GM12878 (cell line): ENCODE data around the gene EPHA8. TPM values are rescaled to one million over a fixed set of nuclear protein-coding genes. Genes with fewer than 3 reads are reported as not detected.

Experiments used
- ATAC-seq: fragments of 200-7000 bp; cut with Tn5 transposase; 3 replicates; pipeline ENCODE4 v1.9.1; 2020; ENCODE audit warnings: mild to moderate bottlenecking, moderate library complexity
- BruUV-seq: library from RNA; stranded (reverse); fragments of 400-500 nt; replicated peaks from 2 replicates; lab custom pipeline; 2021; lab: Mats Ljungman, UMichigan
- CTCF ChIA-PET: fragments of 300-600 bp; sonication (Branson Sonifier 250); formaldehyde crosslinking; extraction: SDS; loops from one replicate; lab custom pipeline; 2021; ENCODE audit warnings: inconsistent platforms; lab: Yijun Ruan, JAX
- POLR2A ChIA-PET: fragments of 350-600 bp; formaldehyde crosslinking; extraction: SDS; loops from one replicate; lab custom pipeline; 2021; ENCODE audit warnings: inconsistent platforms; lab: Charles Lee
- RAD21 ChIA-PET: fragments of 300-600 bp; sonication (Branson Sonifier 250); formaldehyde crosslinking; loops from one replicate; lab custom pipeline; 2023; ENCODE audit warnings: antibody characterized with exemption; ENCODE audit not compliant: unreplicated experiment; lab: Charles Lee
- SMC1A ChIA-PET: fragments of 300-600 bp; sonication (Branson Sonifier 250); formaldehyde crosslinking; loops from one replicate; lab custom pipeline; 2023; ENCODE audit not compliant: unreplicated experiment, uncharacterized antibody; lab: Charles Lee
- DNase-seq: peaks from one replicate; pipeline ENCODE4 v3.0.0-alpha.2; 2011; ENCODE audit warnings: low read depth, low spot score
- FAIRE-seq: peaks from 3 replicates; lab custom pipeline; 2011; peaks lifted over from hg19 to GRCh38; lab: Jason Lieb, UNC
- H2AFZ ChIP-seq: 2 replicates; pipeline ENCODE4 v1.6.0; 2011; ENCODE audit warnings: low read depth, low read length, control low read depth; ENCODE audit not compliant: control insufficient read depth
- H3K27ac ChIP-seq: 2 replicates; pipeline ENCODE4 v1.5.1; 2011; ENCODE audit warnings: control low read depth; ENCODE audit not compliant: control insufficient read depth, insufficient read depth
- H3K27me3 ChIP-seq, 2 experiments: replicated peaks in 1 of 2; 2 replicates each; pipeline versions ENCODE4 v1.6.0 to v1.6.1; 2011; ENCODE audit warnings: low read length in 1 of 2; ENCODE audit not compliant: control insufficient read depth in 2 of 2, insufficient read depth in 2 of 2
- H3K36me3 ChIP-seq, 2 experiments: 2 replicates each; pipeline ENCODE4 v1.5.1; 2011; ENCODE audit warnings: low read length in 1 of 2; ENCODE audit not compliant: control insufficient read depth in 2 of 2, insufficient read depth in 2 of 2
- H3K4me1 ChIP-seq: 2 replicates; pipeline ENCODE4 v1.6.1; 2011; ENCODE audit warnings: mild to moderate bottlenecking, low read length, moderate library complexity, mixed read lengths; ENCODE audit not compliant: control insufficient read depth, insufficient read depth
- H3K4me2 ChIP-seq: 2 replicates; pipeline ENCODE4 v1.6.0; 2011; ENCODE audit warnings: control low read depth; ENCODE audit not compliant: control insufficient read depth, insufficient read depth
- H3K4me3 ChIP-seq: fragments of 200-600 bp; sonication (generic); 2 replicates; pipeline ENCODE4 v1.5.1; 2016
- H3K79me2 ChIP-seq: 2 replicates; pipeline ENCODE4 v1.6.0; 2011; ENCODE audit warnings: low read length; ENCODE audit not compliant: control insufficient read depth, insufficient read depth
- H3K9ac ChIP-seq: 2 replicates; pipeline ENCODE4 v1.8.0; 2011; ENCODE audit warnings: low read length, control low read depth, mixed read lengths; ENCODE audit not compliant: control insufficient read depth, insufficient read depth
- H3K9me3 ChIP-seq: replicated peaks from 3 replicates; pipeline ENCODE4 v1.5.1; 2011; ENCODE audit warnings: mild to moderate bottlenecking, low read length; ENCODE audit not compliant: control insufficient read depth, insufficient read depth
- H4K20me1 ChIP-seq: 2 replicates; pipeline ENCODE4 v1.6.0; 2011; ENCODE audit not compliant: control insufficient read depth, insufficient read depth
- BACH1 ChIP-seq: fragments of 450-650 bp; IDR thresholded peaks from 2 replicates; pipeline ENCODE4 v1.6.1; 2017; ENCODE audit warnings: mild to moderate bottlenecking, borderline replicate concordance
- BCLAF1 ChIP-seq: fragments of 450-650 bp; IDR thresholded peaks from 2 replicates; pipeline ENCODE4 v1.6.1; 2017; ENCODE audit warnings: antibody characterized with exemption, mild to moderate bottlenecking, moderate library complexity
- FOXM1 ChIP-seq: IDR thresholded peaks from 2 replicates; pipeline ENCODE4 v1.6.1; 2012; ENCODE audit warnings: low read depth, mild to moderate bottlenecking, inconsistent platforms, low read length, moderate library complexity
- HCFC1 ChIP-seq: fragments of 150-350 bp; IDR thresholded peaks from 2 replicates; pipeline ENCODE4 v1.6.1; 2014; ENCODE audit warnings: low read length
- IKZF2 ChIP-seq, 2 experiments: fragments of 450-650 bp; IDR thresholded peaks; 2 replicates each; pipeline ENCODE4 v1.6.1; 2017; ENCODE audit warnings: mild to moderate bottlenecking in 2 of 2, moderate library complexity in 2 of 2
- NFYB ChIP-seq: IDR thresholded peaks from 2 replicates; pipeline ENCODE4 v1.6.1; 2011; ENCODE audit warnings: low read depth, mild to moderate bottlenecking, low read length, improper control_type of control experiment, moderate library complexity; ENCODE audit not compliant: insufficient read depth
- NR2C2 ChIP-seq: IDR thresholded peaks from 2 replicates; pipeline ENCODE4 v1.6.1; 2011; ENCODE audit warnings: borderline replicate concordance, low read depth; ENCODE audit not compliant: control insufficient read depth, insufficient read length
- PML ChIP-seq: IDR thresholded peaks from 2 replicates; pipeline ENCODE4 v1.6.1; 2012; ENCODE audit warnings: low read length, inconsistent platforms
- POLR2AphosphoS5 ChIP-seq: IDR thresholded peaks from 2 replicates; pipeline ENCODE4 v1.6.1; 2011; ENCODE audit warnings: mild to moderate bottlenecking, low read length, inconsistent platforms
- SREBF2 ChIP-seq: IDR thresholded peaks from 2 replicates; pipeline ENCODE4 v1.6.1; 2012; ENCODE audit warnings: mild to moderate bottlenecking, low read length
- STAT3 ChIP-seq: IDR thresholded peaks from 2 replicates; pipeline ENCODE4 v1.6.1; 2011; ENCODE audit warnings: low read depth, low read length, improper control_type of control experiment
- TCF12 ChIP-seq: IDR thresholded peaks from 2 replicates; pipeline ENCODE4 v1.6.1; 2011; ENCODE audit warnings: low read depth, mild to moderate bottlenecking, low read length
- WGBS: methylation state at CpG from one replicate; pipeline ENCODE4 v1.1.6; 2016; ENCODE audit warnings: low lambda C conversion rate; ENCODE audit not compliant: insufficient replicate concordance, insufficient coverage; ENCODE audit errors: missing lambda C conversion rate; 5-methylcytosine and 5-hydroxymethylcytosine counted together
- in situ Hi-C: fragments of 300-500 bp; cut with MboI; formaldehyde crosslinking; loops from 9 replicates; pipeline ENCODE4 v1.14.3; 2018; ENCODE audit warnings: mixed read lengths
- intact Hi-C: fragments of 100-400 bp; cut with micrococcal nuclease; formaldehyde crosslinking; loops from one replicate; pipeline ENCODE4 v1.14.2; 2022; ENCODE audit not compliant: unreplicated experiment
- polyA plus RNA-seq, 11 experiments: library from polyadenylated mRNA; depleted of rRNA in 4 of 11; unstranded in 6 of 11; stranded (reverse) in 5 of 11; fragments of >200 nt; fragmentation: Nextera tagmentation in 4 of 11; fragmentation: Illumina TruSeq in 1 of 11; extraction: Ambion mirVana in 4 of 11; extraction: Trizol in 1 of 11; gene quantifications; 1 replicate in 1 of 11; 2 replicates in 10 of 11; pipeline versions ENCODE4 v1.2.1 to v1.2.3, GENCODE V29; 2011 to 2016; ENCODE audit warnings: inconsistent platforms in 2 of 11, missing spikeins in 2 of 11, low read depth in 1 of 11
- total RNA-seq, 4 experiments: library from RNA; depleted of rRNA in 3 of 4; stranded (reverse); fragments of >200 nt in 3 of 4; fragmentation: Illumina TruSeq in 1 of 4; extraction: Trizol in 1 of 4; gene quantifications; 2 replicates each; pipeline versions ENCODE4 v1.2.1 to v1.2.3, GENCODE V29; 2013 to 2021
- TF ChIP-seq, protein P1 (sequence below): fragments of 450-650 bp; IDR thresholded peaks from 2 replicates; pipeline ENCODE4 v1.6.1; 2016; ENCODE audit warnings: mild to moderate bottlenecking
- TF ChIP-seq, protein P2 (sequence below): fragments of 450-650 bp; IDR thresholded peaks from 2 replicates; pipeline ENCODE4 v1.6.1; 2017; ENCODE audit warnings: mild to moderate bottlenecking, moderate library complexity

The EPHA8 gene
- total and polyA plus RNA-seq, 10 of the 15 experiments (the other 5 are each of a cell fraction or from before 2014, with no cell fraction given) = not detected

GRCh38 chr1:22594396-22594795 lies 31.1 kb downstream of the EPHA8 start (continued):
- TF ChIP-seq HCFC1 (no peak), STAT3 (no peak)

- ATAC-seq (no peak), DNase-seq (no peak), FAIRE-seq (no peak)
- Histone ChIP-seq H3K27me3 (no peaks in the 10 kb centered on the region; a peak in 2 of 4 replicates), H3K27ac (no peak overlapping the region), H3K9me3 (no peaks in the 10 kb centered on the region), H3K4me1 (no peaks in the 10 kb centered on the region), H3K4me3 (no peak overlapping the region), H3K9ac (no peak overlapping the region), H4K20me1 (no peaks in the 10 kb centered on the region; the same call in 1 of the 2 replicates), H3K4me2 (no peak overlapping the region), H2AFZ (no peak overlapping the region), H3K36me3 (no peaks in the 10 kb centered on the region), H3K79me2 (no peaks in the 10 kb centered on the region)
- ChIA-PET CTCF (no interaction called here), POLR2A (no interaction called here), SMC1A (no interaction called here), RAD21 (no interaction called here)
- intact Hi-C loops (no loop called here), in situ Hi-C loops (no loop called here)
- 7% methylated on average over 7 of the region's 7 CpGs for WGBS
- BruUV-seq = no TSS peak
- TF ChIP-seq BCLAF1 (no peak), FOXM1 (no peak), IKZF2 (IDR thresholded peaks at IDR 0.05) (no peak), BACH1 (no peak), SREBF2 (no peak), TCF12 (no peak), NFYB (no peak), POLR2AphosphoS5 (no peak), NR2C2 (no peak), PML (no peak)
- TF ChIP-seq, protein P1, sequence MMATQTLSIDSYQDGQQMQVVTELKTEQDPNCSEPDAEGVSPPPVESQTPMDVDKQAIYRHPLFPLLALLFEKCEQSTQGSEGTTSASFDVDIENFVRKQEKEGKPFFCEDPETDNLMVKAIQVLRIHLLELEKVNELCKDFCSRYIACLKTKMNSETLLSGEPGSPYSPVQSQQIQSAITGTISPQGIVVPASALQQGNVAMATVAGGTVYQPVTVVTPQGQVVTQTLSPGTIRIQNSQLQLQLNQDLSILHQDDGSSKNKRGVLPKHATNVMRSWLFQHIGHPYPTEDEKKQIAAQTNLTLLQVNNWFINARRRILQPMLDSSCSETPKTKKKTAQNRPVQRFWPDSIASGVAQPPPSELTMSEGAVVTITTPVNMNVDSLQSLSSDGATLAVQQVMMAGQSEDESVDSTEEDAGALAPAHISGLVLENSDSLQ = no peak
- TF ChIP-seq, protein P2, sequence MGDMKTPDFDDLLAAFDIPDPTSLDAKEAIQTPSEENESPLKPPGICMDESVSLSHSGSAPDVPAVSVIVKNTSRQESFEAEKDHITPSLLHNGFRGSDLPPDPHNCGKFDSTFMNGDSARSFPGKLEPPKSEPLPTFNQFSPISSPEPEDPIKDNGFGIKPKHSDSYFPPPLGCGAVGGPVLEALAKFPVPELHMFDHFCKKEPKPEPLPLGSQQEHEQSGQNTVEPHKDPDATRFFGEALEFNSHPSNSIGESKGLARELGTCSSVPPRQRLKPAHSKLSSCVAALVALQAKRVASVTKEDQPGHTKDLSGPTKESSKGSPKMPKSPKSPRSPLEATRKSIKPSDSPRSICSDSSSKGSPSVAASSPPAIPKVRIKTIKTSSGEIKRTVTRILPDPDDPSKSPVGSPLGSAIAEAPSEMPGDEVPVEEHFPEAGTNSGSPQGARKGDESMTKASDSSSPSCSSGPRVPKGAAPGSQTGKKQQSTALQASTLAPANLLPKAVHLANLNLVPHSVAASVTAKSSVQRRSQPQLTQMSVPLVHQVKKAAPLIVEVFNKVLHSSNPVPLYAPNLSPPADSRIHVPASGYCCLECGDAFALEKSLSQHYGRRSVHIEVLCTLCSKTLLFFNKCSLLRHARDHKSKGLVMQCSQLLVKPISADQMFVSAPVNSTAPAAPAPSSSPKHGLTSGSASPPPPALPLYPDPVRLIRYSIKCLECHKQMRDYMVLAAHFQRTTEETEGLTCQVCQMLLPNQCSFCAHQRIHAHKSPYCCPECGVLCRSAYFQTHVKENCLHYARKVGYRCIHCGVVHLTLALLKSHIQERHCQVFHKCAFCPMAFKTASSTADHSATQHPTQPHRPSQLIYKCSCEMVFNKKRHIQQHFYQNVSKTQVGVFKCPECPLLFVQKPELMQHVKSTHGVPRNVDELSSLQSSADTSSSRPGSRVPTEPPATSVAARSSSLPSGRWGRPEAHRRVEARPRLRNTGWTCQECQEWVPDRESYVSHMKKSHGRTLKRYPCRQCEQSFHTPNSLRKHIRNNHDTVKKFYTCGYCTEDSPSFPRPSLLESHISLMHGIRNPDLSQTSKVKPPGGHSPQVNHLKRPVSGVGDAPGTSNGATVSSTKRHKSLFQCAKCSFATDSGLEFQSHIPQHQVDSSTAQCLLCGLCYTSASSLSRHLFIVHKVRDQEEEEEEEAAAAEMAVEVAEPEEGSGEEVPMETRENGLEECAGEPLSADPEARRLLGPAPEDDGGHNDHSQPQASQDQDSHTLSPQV = no peak
Measured at GRCh38 chr1:22595108-22595507, 31.8 kb downstream of the EPHA8 start.
